Measurements from ENCODE around the gene LPCAT4.

The LPCAT4 gene

DNA sequence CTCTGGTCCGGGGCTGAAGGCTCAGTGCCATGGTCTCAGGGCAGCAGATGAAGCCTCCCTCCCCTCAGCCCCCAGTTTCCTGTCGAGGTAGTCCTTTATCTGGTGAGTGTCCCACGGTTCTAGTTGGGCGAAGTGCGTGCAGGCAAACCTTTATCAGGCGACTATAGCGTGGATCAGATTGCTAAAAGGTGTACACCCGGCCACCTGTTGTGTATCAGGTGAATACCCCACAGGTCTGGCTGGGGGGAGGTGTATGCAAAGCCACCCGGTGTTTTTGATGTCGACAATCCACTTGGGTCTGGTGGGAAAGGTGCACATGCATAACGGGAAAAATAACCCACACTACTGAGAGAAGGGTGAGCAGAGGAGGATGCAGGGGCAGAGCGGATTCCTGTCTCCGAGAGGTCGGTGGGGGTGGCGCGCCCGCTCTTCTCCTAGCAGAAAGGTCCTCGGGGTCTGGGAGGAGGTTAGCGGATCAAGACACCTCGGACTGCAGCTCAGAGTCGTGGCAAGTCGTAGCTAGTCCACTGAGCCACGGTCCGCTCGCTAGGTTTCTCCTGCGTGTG lies 29.9 kb downstream of the LPCAT4 start:
- no peak for DNase-seq (ENCODE audit: low spot score)

DNA sequence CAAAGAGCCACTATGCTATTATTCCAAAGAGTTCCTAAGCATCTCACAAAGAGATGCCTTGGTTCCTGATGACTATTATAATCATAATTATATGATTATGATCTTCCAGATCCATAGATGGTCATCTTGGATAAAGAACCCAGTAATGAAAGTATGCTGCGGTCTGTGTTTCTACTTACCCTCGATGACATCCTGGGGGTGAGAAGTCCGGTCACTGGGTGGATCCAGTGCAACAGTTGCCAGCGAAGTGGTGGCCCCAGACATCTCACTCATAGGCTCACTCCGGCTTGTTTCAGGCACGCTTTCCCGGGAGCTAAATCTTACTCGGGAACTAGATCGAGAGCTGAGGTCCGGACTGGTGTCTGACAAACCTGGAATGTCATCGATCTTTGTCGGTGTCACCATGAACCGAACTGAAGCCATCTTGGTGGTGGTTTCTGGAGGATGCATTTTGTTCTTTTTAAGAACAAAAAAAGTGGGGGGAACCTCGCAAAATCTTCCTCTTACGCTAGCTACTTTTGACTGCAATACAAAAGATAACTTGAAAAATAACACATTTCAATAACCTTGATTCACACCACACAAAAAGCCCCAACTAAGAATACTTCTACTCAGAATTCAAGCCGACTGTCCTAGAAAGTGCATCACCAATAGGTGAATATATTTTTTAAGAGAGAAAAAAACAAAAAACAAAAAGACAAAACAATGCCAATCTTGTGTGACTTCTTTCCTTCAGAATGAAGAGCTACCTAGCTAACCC lies 30.6 kb downstream of the LPCAT4 start:
- no peak for DNase-seq (ENCODE audit: low spot score)

DNA sequence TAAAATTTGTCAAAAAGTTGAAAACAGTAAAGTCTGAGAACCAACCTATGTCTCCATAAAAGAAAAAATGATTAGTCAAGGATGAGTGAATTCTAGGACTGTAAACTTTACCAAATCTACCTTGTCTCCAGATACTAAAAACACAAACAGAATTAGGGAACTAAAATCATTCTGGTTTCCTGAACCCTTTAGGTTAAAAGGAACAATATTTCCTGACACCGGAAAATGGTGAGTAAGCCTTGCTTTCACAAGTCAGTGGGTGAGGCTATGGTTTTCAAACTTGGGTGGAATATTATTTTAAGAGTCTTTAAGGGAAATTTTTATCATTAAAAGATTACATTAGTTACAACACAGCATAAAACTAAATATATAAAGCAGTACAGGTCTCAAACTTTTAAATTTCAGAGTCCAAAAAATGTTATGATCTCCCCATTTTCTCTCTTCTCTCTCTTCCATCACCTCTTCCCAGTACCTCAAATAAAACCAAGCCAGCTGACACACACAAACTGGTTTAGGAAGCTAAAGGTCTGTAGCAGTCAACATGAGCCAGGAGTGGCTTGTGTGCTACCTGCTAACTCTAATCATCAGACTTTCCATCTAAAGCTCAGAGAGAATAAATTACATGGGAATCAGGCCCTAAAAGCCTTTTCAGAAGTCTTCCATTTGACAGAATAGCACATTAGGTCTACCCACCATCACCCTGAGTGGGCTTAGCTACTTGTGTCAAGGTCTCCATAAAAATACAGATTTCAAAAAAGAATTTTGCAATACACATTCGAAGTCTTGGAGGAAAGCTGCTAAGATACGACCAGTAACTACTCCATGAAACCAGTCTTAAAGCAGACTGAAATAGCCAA lies 31.6 kb downstream of the LPCAT4 start:
- DNase-seq (ENCODE audit: low spot score), result no peak

DNA sequence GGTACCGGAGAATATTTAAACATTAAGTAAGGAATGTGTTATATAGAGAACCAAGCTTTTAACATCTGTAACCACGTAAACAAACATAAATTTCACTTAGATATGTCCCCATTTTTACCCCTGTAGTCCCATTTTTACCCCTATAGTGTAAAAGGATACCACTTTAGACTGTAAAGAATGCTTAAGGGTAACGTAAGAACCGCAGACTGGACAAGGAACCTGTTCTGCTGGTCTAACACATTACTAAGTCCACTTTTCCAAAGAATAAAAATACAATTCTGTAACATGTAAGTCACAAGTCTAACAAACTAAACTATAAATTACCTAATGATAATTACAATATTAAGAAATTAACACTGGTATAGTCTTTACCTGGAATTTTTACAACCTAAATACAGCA lies 32.3 kb downstream of the LPCAT4 start:
- DNase-seq (ENCODE audit: low spot score), result no peak

DNA sequence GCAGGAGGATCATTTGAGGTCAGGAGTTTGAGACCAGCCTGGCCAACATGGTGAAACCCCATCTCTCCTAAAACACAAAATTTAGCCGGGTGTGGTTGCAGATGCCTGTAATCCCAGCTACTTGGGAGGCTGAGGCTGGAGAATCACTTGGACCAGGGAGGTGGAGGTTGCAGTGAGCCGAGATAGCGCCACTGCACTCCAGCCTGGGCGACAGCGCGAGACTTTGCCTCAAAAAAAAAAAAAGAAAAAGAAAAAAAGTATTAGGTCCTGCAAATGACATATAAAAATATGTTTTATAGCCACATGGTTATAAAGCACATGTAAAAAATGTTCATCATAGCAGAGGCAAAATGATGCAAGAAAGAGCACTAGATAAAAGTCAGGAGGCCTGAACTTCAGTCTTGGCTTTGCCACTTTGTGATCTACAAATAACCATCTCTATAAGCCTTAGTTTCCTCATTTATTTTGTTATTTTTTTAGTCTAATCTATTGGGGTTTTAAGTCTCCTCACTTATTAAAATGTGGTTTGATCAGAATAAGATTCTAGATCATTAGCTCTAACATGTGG lies 34.4 kb downstream of the LPCAT4 start:
- no peak for DNase-seq (ENCODE audit: low spot score)

DNA sequence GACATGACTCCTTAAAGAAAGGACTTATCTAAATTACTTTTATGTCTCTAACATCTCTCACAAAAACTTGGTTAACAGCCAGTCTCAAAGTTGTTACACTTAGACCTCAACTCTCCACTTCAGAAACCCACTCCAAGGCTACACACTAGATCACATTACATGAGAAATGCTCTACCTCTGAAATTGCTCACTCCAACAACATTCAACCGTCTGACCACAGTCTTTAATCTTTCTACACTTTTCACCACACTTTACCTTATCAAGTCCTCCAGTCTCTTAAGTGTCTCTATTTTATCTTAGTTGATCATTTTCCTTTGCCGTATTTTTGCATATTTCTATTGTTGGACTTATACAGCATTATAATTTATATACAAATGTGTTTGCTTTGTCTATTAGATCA lies 35.2 kb downstream of the LPCAT4 start:
- no peak for DNase-seq (ENCODE audit: low spot score)

DNA sequence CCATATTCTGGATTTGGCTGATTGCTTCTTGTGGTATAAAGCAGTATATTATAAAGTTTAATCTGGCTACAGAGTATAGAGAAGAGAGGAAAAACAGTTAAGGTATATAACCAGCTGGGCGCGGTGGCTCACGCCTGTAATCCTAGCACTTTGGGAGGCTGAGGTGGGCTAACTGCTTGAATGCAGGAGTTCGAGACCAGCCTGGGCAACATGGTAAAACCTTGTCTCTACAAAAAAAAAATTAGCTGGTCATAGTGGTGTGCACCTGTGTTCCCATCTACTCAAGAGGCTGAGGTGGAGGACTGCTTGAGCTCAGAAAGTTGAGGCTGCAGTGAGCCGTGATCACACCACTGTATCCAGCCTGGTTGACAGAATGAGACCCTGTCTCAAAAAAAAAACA lies 36.7 kb downstream of the LPCAT4 start:
- DNase-seq (ENCODE audit: low spot score), result no peak

DNA sequence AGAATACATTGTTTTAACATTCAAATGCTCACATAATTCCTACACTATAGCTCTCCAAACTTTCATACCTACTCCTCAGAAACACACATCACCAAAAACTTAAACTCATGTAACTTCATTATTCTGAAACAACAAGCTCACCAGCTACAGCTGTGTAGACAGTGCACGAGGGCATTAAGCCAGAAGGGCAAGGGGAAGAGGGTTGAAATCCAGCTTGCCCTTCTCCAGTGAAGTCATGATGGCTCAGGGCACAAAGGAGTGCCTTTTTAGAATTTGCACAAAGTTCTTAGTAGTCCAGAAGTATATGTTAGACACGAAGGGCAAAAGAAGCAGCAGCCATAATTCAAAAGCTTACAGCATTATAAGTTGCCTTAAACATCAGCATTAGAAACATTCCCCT lies 38.0 kb downstream of the LPCAT4 start:
- DNase-seq (ENCODE audit: low spot score), result no peak

DNA sequence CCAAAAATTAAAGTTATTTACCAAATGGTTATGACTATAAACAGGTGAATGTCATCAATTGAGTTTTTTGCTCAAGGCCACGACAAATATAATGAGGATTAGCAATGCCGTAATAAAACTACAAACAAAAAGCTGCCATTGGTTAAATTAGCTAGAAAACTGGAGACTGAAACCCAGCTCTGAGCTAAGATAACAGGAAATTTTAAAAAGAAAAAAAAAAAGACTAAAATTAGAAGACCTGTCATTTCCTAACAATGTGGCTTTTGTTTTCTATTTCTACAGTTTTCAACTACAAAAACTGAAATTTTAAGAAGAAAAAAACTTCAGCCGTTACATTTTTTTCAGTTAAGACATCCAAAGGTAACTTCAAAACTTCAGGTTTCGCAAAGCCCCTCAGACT lies 39.1 kb downstream of the LPCAT4 start:
- no peak for DNase-seq (ENCODE audit: low spot score)

DNA sequence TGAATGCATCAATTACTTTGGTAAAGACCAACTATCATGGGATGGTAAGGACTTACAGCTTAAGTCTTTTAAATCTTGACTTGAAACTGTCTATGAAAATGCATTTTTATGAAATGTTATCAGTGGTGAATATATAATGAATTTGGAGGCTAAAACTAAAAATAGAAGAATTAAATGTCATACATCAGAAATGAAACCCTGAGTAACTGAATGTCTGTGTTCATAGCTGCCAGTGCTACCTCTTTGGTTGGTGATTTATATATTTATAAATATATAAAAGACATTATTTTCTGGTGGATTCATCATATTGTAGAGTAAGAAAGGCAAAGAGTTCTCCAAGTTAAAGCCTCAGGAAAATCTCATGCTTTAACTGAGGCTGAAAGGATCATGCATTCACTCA lies 41.6 kb downstream of the LPCAT4 start:
- no peak for DNase-seq (ENCODE audit: low spot score)

DNA sequence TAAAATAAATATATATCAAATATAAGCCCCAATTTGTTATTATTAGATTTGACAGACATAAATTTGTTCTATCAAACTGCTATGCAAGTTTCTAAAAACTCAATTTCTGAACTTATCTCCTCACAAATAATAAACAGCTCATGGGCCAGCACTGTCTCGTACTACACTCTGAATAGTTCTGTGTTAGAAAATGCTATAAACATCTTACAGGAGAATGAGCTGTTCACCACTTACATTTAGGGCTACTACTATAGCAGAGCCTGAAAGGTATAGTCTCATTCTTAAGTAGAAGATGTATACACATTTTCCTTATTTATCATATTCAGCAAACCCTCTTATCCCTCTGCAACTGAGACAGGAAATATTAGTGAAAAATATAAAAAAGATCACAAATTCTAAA lies 42.1 kb downstream of the LPCAT4 start:
- no peak for DNase-seq (ENCODE audit: low spot score)

DNA sequence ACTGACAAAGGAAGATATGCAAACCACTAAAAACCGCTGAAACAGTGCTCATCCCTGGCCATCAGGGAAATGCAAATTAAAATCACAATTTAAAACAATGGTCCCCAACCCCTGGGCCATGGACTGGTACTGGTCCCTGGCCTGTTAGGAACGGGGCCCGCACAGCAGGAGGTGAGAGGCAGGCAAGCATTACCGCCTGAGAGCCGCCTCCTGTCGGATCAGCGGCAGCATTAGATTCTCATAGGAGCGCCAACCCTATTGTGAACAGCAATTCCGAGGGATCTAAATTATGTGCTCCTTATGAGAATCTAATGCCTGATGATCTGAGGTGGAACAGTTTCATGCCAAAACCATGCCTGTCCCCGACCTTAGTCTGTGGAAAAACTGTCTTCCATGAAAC lies 43.8 kb downstream of the LPCAT4 start:
- no peak for DNase-seq (ENCODE audit: low spot score)

DNA sequence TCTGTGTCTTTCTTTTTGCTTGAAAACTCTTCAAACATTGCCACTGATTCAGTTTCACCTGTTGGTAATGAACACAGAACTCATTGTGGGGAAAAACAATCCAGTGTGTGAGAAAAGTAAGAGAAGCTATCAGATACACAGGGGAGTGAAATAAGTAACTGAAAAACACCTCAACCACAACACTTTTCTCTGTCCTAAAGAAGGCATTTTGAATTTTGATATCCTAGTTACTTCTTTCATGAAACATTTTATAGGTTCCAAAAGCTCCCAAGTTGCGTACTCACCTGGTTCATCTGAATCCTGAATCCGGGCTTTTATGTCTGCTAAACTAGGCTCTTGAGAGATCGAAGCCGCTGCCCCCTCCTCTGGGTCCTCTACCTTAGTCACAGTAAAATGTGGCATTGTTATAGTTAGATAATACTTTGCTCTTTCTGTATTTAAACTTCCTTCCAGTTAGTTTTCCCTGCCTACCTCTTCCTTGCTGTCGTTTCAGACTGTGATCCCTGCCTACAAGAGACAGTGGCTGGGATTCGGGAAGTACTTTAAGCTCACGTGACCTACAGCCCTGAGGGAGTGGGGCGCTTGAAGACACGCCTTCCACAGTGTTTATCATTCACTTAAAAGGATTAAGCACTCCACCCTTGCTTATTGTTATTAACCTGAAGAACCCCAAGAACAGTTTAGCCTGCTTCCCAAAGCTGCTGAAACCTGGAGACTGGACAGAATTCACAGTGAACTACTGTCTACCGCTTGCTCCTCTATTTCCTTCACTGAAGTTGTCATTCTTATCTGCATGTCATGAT lies 48.5 kb downstream of the LPCAT4 start:
- DNase-seq (ENCODE audit: low spot score), result peak; percentile 89

DNA sequence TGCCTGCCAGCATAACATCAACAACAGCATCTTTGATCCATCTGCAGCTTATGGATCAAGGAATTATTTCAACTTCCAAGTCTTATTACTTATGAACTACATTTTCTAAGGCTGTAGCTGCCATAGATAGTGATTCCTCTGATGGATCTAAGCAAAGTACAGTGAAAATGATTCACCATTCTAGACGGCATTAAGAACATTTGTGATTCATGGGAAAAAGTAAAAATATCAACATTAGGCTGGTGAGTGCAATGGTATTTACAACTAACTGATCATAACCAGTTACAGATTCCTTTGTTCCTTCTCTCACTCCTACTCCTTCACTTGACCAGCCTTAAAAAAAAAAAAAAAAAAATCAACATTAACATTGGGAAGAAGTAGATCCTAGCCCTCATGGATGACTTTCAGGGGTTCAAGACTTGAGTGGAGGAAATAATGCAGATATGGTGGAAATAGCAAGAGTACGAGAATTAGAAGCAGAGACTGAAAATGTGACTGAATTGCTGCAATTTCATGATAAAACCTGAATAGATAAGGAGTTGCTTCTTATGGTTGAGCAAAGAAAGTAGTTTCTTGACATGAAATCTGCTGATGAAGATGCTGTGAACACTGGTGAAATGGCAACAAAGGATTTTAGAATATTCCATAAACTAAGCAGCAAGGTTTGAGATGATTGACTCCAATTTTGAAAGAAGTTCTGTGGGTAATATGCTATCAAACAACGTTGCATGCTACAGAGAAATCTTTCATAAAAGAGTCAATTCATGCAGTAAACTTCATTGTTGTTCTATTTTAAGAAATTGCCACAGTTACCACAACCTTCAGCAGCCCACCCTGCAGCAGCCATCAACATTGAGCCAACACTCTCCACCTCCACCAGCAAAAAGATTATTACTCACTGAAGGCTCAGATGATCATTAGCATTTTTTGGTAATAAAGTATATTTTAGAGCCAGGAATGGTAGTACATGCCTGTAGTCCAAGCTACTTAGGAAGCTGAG lies 52.2 kb downstream of the LPCAT4 start:
- DNase-seq (ENCODE audit: low spot score), result no peak

DNA sequence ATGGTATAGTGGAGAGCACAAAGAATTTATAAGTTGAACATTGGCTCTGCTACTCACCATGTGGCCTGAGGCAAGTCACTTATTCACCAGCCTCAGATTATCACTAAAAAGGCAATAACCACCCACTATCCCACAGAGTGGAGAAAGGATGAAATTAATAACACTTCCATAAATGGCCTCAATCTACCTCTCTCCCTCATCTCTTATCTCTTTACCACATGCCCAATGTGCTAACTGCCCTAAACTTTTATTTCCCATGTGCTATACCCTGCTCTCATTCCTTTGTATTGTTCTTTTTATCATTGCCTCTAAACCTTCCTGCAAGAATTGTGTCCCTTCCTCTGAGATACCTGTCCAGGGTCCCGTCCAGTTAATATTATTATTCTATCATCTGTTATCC lies 55.4 kb downstream of the LPCAT4 start:
- DNase-seq (ENCODE audit: low spot score), result no peak
